ENCODE data around the gene RAB1B.

DNA sequence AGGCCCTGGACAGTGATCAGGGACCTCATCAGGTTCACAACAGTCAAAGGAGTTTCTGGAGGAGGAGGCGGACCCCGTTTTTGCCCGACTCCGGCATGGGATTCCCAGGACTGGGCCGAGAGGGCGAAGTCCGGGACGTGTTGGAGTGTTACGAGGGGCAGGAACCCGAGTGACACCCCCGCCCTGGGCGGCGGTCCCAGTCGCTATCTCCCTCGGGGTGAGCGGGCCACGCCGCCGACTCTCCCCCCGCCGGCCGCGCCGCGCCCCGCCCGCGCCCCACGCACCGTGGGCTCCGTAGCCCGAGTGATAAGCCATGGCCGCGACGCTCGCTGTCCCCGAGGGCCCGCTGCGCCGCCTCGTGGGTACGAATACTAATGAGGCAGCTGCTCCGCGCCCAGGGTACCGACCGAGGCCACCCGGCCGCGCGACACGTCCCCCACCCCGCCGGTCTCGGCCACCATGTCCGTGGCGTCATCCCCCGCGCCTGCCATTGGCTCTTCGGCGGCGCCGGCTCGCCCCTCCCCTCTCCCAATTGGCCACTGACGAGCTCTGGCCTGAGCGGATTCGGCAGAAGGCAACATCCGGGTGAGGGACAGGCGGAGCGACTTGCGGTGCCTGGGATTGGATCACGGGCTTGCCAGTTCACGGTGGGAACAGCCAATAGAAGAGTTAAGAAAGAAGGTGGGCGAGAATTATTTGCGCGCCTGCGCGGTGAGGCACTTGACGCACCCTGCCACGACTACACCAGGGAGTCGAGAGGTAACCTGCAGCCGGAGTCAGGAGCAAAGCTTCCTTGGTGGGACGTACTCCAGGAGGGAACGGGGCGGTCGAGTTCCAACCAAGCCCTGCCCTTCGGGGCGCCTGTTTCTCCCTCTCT is 20.5 kb downstream of the RAB1B start, which contains the start of gene YIF1A:
- TF ChIP-seq CTCF (IDR thresholded peaks at IDR 0.05; ENCODE audit: insufficient read depth, low read depth, low read length) (no peak), EZH2 (IDR thresholded peaks at IDR 0.05; ENCODE audit: insufficient read depth, low read length) (no peak)

All from astrocyte (in vitro differentiated cells and primary cell).